WTC11 (cell line): ENCODE results near the gene ACBD4.

Experiments used
- ZNF263 ChIP-seq: sonication (generic); formaldehyde crosslinking; IDR thresholded peaks from 2 replicates; pipeline ENCODE4 v1.8.1; 2022; ENCODE audit warnings: low read depth, mild to moderate bottlenecking, moderate library complexity, missing genetic modification reagents
- TF ChIP-seq, protein P1 (sequence below): fragments of 200-600 bp; IDR thresholded peaks from 2 replicates; pipeline ENCODE4 v1.8.0; 2022; ENCODE audit warnings: antibody characterized with exemption
- TF ChIP-seq, protein P2 (sequence below): sonication (generic); formaldehyde crosslinking; IDR thresholded peaks from 2 replicates; pipeline ENCODE4 v1.8.1; 2023; ENCODE audit warnings: mild to moderate bottlenecking, moderate library complexity, missing genetic modification reagents
- TF ChIP-seq, protein P3 (sequence below): sonication (generic); formaldehyde crosslinking; IDR thresholded peaks from 2 replicates; pipeline ENCODE4 v1.8.0; 2023; ENCODE audit warnings: mild to moderate bottlenecking, missing genetic modification reagents
- TF ChIP-seq, protein P4 (sequence below): fragments of 250-450 bp; sonication (Bioruptor Pico); IDR thresholded peaks from 2 replicates; pipeline ENCODE4 v1.8.0; 2021; ENCODE audit warnings: mild to moderate bottlenecking

DNA sequence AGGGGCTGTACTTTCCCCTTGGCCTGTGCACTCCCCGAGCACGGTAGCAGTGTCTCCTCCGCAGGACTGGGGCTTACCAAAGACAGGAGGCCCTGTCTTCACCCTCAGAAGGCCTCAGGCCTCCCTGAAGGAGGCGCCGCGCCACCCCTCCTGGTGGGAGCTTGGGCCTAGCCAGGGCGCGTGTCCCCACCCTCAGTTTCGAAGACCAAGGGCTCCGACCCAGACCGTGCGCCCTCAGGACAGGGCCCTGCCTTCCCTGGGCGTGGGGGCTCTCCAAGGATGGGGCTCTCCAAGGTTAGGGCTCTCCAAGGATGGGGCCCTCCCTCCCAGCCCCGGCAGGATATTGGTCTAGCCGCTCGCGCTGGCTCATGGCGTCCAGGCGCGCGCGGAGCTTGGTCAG, 14.9 kb upstream of the ACBD4 start:
- TF ChIP-seq, protein P1, sequence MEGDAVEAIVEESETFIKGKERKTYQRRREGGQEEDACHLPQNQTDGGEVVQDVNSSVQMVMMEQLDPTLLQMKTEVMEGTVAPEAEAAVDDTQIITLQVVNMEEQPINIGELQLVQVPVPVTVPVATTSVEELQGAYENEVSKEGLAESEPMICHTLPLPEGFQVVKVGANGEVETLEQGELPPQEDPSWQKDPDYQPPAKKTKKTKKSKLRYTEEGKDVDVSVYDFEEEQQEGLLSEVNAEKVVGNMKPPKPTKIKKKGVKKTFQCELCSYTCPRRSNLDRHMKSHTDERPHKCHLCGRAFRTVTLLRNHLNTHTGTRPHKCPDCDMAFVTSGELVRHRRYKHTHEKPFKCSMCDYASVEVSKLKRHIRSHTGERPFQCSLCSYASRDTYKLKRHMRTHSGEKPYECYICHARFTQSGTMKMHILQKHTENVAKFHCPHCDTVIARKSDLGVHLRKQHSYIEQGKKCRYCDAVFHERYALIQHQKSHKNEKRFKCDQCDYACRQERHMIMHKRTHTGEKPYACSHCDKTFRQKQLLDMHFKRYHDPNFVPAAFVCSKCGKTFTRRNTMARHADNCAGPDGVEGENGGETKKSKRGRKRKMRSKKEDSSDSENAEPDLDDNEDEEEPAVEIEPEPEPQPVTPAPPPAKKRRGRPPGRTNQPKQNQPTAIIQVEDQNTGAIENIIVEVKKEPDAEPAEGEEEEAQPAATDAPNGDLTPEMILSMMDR: no peak
- no peak for TF ChIP-seq ZNF263 (CRISPR knock-in tag)
- TF ChIP-seq, protein P2, sequence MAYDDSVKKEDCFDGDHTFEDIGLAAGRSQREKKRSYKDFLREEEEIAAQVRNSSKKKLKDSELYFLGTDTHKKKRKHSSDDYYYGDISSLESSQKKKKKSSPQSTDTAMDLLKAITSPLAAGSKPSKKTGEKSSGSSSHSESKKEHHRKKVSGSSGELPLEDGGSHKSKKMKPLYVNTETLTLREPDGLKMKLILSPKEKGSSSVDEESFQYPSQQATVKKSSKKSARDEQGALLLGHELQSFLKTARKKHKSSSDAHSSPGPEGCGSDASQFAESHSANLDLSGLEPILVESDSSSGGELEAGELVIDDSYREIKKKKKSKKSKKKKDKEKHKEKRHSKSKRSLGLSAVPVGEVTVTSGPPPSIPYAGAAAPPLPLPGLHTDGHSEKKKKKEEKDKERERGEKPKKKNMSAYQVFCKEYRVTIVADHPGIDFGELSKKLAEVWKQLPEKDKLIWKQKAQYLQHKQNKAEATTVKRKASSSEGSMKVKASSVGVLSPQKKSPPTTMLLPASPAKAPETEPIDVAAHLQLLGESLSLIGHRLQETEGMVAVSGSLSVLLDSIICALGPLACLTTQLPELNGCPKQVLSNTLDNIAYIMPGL (CRISPR knock-in tag): no peak
- TF ChIP-seq, protein P3, sequence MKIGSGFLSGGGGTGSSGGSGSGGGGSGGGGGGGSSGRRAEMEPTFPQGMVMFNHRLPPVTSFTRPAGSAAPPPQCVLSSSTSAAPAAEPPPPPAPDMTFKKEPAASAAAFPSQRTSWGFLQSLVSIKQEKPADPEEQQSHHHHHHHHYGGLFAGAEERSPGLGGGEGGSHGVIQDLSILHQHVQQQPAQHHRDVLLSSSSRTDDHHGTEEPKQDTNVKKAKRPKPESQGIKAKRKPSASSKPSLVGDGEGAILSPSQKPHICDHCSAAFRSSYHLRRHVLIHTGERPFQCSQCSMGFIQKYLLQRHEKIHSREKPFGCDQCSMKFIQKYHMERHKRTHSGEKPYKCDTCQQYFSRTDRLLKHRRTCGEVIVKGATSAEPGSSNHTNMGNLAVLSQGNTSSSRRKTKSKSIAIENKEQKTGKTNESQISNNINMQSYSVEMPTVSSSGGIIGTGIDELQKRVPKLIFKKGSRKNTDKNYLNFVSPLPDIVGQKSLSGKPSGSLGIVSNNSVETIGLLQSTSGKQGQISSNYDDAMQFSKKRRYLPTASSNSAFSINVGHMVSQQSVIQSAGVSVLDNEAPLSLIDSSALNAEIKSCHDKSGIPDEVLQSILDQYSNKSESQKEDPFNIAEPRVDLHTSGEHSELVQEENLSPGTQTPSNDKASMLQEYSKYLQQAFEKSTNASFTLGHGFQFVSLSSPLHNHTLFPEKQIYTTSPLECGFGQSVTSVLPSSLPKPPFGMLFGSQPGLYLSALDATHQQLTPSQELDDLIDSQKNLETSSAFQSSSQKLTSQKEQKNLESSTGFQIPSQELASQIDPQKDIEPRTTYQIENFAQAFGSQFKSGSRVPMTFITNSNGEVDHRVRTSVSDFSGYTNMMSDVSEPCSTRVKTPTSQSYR (CRISPR knock-in tag): no peak
- TF ChIP-seq, protein P4, sequence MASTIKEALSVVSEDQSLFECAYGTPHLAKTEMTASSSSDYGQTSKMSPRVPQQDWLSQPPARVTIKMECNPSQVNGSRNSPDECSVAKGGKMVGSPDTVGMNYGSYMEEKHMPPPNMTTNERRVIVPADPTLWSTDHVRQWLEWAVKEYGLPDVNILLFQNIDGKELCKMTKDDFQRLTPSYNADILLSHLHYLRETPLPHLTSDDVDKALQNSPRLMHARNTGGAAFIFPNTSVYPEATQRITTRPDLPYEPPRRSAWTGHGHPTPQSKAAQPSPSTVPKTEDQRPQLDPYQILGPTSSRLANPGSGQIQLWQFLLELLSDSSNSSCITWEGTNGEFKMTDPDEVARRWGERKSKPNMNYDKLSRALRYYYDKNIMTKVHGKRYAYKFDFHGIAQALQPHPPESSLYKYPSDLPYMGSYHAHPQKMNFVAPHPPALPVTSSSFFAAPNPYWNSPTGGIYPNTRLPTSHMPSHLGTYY (CRISPR knock-in tag): no peak
